ENCODE data around the gene ACTR2.

DNA sequence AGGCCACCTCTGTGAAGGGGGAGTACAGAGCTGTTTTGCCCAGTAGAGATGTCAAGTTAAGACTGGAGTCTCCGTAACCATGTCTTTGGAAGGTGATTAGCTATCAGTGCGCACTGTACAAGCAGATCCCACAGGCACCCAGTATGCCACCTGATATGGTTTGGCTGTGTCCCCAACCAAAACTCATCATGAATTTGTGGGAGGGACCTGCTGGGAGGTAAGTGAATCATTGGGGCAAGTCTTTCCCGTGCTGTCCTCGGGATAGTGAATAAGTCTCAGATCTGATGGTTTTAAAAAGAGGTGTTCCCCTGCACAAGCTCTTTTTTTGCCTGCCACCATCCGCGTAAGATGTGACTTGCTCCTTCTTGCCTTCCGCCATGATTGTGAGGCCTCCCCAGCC is 90.2 kb downstream of the ACTR2 start:
- TF ChIP-seq, protein P1, sequence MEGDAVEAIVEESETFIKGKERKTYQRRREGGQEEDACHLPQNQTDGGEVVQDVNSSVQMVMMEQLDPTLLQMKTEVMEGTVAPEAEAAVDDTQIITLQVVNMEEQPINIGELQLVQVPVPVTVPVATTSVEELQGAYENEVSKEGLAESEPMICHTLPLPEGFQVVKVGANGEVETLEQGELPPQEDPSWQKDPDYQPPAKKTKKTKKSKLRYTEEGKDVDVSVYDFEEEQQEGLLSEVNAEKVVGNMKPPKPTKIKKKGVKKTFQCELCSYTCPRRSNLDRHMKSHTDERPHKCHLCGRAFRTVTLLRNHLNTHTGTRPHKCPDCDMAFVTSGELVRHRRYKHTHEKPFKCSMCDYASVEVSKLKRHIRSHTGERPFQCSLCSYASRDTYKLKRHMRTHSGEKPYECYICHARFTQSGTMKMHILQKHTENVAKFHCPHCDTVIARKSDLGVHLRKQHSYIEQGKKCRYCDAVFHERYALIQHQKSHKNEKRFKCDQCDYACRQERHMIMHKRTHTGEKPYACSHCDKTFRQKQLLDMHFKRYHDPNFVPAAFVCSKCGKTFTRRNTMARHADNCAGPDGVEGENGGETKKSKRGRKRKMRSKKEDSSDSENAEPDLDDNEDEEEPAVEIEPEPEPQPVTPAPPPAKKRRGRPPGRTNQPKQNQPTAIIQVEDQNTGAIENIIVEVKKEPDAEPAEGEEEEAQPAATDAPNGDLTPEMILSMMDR (IDR thresholded peaks at IDR 0.05) = no peak
- no peak for TF ChIP-seq EZH2 (IDR thresholded peaks at IDR 0.05)
- TF ChIP-seq EZH2phosphoT487 (IDR thresholded peaks at IDR 0.05) = no peak

Data from neural progenitor cell (in vitro differentiated cells).